HG03565 (cell line): ENCODE data around the gene GCLC.
A peak's percentile ranks its signal among the peaks of the same experiment; 100 is the strongest.

ENCODE experiments used
- ATAC-seq: cut with Tn5 transposase; IDR thresholded peaks from one replicate; pipeline ENCODE4 v1.9.1; 2021; ENCODE audit warnings: mild to moderate bottlenecking, moderate library complexity; ENCODE audit not compliant: unreplicated experiment

Gene GCLC

DNA sequence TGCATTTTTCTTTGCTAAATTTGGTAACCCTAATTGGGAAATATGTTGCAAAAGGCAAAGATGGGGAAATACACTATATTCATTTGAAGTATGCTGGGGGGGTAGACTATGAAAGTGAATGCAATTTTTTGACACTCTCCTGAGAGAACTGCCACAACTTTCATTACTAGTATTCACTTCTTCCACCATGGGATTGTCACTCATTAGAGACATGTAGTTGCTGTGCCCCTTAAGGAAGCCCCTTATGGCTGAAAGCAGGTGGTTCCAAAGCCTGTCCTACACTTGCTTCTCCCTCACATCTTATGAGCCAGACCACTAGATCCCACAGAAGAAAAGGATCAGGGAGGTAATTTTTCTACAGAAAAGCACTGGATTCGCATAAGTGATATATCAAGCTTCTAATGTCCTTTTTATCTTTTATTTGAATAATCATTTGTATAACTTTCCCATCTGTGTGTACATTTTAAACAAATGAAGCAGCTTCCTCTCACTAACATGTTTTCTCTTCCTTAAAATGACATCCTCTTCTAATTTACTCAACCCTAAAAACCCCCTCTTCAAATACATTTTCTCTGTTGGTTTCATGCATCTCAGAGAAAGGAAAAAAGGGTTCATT, 83.8 kb downstream of the GCLC start:
- ATAC-seq = peak; percentile 60

DNA sequence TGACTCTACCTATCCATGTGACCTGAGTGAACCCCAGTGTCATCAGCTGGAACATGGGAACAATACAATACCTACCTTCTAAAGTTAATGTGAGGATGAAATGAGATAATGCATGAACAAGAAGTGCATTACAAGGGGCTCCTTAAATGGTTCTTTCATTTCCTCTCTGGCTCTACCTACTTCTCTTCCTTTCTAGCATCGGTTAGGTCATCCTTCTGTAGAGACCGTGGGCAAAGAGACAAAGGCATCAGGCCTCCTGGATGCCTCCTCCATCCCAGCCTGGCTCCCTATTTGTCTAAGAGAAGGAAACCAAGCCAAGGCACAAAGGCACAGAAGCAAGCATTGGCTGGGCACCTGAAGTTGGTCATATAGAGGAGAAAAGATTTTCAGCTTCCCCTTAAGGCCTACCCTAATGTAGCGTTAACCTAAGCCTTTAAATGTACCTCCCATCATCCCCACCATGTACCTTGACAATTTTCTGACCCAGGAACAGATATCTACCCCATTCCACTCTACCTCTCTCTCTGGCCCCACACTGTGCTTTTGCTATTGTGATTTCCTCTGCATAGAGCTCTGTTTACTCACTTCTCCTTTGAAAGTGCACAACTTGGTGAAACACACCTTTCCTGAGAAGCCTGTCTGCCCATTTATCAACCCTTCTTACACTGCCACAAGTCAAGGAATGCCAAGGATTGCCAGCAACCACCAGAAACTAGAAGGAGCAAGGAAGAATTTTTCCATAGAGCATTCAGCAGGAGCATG, 86.6 kb downstream of the GCLC start:
- no peak for ATAC-seq

DNA sequence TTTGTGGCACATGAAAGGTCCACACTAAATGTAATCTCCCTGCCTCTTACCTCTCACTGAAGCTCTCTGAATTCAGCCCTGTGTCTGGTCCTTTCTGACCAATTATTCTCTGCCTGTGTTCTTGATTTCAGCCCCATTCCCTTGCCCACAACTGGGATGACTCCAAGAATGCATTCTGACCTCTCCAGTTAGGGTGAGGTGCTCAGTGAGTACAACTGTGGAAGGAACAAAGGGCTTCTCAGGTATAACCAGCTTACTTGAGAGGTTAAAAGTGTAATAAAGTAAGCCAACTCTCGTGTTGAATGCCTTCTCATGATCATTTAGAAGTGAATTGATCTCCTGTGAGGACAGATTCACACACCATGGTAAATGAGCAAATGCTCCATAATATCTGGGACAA, 88.1 kb downstream of the GCLC start:
- ATAC-seq = no peak

DNA sequence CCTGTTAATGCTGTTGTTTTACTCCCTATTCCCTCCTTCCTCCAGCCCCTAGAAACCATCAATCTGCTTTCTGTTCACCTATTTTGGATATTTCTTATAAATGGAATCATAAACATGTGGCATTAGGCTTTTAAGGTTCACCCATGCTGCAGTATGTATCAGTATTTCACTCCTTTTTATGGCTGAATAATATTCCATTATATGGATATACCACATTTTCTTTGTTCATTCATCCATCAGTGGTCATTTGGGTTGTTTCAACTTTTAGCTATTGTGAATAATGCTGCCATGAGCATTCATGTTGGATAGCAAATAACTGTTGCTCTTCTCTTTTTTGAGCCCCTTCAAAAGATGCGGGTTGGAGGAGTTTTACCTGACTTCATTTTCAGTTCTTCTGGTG, 89.2 kb downstream of the GCLC start:
- no peak for ATAC-seq

DNA sequence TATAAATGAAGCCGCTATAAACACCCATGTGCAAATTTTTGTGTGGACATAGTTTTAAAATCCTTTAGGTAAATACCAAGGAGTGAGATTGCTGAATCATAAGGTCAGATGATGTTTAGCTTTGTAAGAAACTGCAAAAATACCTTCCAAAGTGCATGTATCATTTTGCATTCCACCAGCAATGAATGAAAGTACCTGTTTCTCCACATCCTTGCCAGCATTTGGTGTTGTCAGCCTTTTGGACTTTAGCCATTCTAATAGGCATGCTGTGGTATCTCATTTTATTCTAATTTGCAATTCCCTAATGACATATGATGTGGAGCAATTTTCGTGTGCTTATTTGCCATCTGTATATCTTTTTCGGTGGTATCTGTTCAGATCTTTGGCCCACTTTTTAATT, 93.7 kb downstream of the GCLC start:
- no peak for ATAC-seq

DNA sequence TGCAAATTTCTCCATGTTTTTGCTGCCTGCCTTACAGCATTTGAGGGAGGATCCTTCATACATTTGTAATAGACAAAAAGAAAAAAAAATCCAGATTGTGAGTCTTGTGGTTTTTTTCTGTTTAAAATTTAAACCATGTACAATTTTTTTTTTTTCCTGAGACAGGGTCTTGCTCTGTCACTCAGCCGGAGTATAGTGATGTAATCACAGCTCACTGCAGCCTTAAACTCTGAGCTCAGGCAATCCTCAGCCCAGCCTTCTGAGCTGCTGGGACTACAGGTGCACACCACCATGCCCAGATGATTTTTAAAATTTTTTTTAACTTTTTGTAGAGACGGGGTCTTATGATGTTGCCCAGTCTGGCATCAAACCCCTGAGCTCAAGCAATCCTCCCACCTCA, 97.0 kb downstream of the GCLC start:
- ATAC-seq = no peak
